SU-DHL-6 (cell line): ENCODE data around the gene PAH.

Experiments used
- EZH2phosphoT487 ChIP-seq: fragments of 200-600 bp; sonication (generic), shearing (Covaris generic); conservative IDR thresholded peaks from 2 replicates; pipeline ENCODE4 v1.6.1; 2018; ENCODE audit warnings: mild to moderate bottlenecking, antibody characterized with exemption, low read length, moderate library complexity, mixed read lengths
- TF ChIP-seq, protein P1 (sequence below): fragments of 200-600 bp; sonication (generic); IDR thresholded peaks from one replicate; pipeline ENCODE4 v1.5.1; 2017; ENCODE audit warnings: antibody characterized with exemption, mild to moderate bottlenecking, low read length, moderate library complexity; ENCODE audit not compliant: insufficient read depth, poor library complexity, severe bottlenecking

DNA sequence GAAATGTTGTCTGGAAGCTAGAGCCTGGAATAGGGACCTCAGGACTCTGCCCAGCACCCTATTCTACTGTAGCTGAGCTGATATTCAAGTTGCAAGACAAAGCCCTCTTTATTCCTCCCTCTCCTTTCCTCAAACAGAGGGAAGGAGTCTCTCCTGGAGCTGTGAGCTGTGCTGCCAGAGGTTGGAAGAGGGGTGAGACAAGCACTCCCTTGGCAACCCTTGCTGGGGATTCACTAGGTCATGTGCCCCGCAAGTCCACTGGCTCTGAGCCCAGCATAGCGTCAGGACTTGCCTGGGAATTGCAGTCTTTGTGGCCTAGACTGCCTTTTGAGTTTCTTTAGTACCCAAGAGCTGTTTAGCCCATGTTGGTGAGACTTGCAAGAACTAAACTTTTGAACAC is 29.0 kb upstream of the PAH start:
- TF ChIP-seq, protein P1, sequence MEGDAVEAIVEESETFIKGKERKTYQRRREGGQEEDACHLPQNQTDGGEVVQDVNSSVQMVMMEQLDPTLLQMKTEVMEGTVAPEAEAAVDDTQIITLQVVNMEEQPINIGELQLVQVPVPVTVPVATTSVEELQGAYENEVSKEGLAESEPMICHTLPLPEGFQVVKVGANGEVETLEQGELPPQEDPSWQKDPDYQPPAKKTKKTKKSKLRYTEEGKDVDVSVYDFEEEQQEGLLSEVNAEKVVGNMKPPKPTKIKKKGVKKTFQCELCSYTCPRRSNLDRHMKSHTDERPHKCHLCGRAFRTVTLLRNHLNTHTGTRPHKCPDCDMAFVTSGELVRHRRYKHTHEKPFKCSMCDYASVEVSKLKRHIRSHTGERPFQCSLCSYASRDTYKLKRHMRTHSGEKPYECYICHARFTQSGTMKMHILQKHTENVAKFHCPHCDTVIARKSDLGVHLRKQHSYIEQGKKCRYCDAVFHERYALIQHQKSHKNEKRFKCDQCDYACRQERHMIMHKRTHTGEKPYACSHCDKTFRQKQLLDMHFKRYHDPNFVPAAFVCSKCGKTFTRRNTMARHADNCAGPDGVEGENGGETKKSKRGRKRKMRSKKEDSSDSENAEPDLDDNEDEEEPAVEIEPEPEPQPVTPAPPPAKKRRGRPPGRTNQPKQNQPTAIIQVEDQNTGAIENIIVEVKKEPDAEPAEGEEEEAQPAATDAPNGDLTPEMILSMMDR = no peak
- no peak for TF ChIP-seq EZH2phosphoT487
